ENCODE results near the gene SLC15A4.

Gene SLC15A4

DNA sequence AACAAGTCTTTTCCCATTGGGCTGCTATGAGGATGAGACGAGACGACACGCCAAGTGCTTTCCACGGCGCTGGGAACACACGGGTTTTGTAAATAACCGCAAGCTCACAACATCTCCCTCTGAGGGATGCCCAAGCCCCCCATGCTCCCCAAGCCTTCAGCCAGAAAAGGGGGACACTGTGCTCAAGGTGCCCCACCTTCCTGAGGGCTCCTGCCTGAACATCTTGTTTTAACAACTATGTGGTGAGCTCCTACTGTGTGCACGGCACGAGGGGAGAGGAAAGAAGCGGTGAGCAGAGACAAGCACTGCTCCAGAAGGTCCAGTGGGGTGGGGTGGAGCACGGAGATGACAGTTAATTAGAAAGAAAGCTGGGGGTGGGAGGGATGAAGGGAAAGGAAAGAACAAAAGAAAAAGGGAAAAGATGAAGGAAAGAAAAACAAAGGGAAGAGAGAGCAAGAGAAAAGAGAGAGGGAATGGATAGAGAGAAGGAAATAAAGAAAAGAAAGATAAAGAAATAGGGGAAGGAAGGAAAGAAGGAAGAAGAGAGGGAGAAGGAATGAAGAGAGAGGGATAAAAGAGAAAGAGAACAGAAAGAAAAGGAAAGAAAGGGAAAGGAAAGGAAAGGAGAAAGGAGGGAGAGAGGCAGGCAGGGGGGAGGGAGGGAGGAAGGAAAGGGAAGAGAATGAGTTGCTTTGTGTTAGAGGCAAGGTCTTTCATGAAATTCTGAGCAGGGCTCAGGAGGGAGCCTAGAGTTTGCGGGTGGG, 56.8 kb downstream of the SLC15A4 start:
- no peak for FAIRE-seq
- DNase-seq (ENCODE audit: insufficient read length, low spot score): no peak

DNA sequence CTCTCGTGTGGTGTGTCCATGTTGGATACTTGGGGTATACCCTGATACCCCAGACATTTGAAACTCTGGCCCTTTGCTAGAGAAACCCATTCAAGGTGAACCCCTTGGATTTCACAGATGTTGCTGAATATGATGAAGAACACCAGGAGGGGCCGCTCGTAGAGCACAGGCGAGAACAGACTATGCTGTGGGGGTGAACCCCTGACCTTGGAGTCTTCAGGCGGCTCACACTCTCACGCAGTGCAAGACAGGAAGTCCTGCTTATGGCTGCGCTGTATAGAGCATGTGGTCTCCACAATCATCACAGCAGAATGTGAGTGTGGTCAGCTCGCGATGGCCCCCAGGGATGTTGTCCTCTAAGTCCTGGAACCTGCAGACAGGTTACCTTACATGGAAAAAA, 60.4 kb downstream of the SLC15A4 start:
- no peak for DNase-seq (ENCODE audit: insufficient read length, low spot score)
- FAIRE-seq: no peak

DNA sequence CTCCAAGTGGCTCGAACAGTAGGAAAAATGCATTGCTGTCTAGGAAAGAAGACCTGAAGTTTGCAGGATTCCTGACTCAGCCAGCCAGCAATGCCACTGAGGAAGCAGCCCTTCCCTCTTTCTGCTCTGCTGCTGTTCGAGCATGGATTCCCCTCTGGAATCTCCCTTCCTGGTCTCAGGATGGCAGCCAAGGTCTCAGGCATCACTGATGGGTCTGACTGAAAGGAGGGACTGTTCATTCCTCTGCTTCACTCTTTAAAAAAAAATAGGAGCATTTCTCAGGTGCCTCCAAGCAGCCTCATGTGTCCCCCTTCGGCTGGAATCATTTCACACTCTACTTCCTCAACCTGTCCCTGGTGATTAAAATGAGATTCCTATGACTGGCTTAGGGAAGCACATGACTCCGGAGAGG, 62.4 kb downstream of the SLC15A4 start:
- no peak for FAIRE-seq
- DNase-seq (ENCODE audit: insufficient read length, low spot score): no peak

DNA sequence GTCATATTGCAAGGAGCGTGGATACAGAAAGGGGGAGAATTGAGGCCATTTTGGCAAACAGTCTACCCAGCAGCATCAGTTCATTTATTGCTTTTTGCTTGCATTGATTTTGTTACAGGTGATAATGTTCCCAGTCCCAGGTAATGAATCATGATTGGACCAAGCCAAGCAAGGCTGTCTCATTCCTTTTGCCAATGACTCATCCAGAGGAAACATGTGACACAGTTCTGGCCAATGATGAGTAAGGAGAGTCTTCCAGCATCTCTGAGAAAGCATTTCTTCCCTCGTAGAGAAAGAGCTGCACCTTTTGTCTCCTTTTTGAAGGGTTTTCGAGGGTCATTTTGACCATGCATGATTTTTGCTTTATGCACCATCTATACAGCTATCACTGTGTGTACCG, 68.2 kb downstream of the SLC15A4 start:
- FAIRE-seq (no peak), DNase-seq (ENCODE audit: insufficient read length, low spot score) (no peak)

DNA sequence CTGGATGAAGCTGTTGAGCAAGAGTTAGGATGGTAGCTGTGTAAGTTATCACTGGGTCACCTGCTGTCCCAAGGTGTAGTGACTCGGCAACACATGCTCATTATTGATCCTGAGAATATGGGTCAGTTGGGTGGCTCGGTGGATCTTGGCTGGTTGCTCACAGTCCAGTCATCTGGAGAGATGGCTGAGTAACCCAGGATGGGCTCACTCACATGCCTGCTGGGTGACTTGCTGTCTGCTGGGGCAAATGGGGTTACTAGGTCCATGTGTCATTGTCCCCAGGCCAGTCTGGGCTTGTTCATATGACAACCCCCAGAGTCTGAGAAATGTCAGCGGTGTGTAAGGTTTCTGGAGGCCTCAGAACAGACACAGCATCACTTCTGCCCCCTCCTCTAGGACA, 69.5 kb downstream of the SLC15A4 start:
- FAIRE-seq (no peak), DNase-seq (ENCODE audit: insufficient read length, low spot score) (no peak)

DNA sequence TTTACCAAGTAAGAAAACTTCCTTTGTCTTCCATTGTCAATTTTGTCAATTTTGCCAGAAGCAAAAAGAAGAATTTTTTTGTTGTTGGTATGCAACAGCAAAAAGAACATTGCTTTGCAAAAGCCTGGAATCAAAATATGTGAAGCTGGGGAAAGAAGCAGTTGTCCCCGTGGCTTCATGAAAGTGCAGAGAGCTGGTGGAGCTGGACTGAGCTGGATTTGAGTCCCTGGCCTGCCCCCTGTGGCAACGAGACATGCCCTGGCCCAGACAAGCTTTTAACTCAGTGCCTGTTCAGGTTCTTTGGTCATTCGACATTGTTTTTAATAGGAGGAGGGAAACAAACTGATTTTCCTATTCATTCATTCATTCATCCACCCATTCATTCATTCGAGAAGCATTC, 70.3 kb downstream of the SLC15A4 start:
- DNase-seq (ENCODE audit: insufficient read length, low spot score): no peak
- no peak for FAIRE-seq

DNA sequence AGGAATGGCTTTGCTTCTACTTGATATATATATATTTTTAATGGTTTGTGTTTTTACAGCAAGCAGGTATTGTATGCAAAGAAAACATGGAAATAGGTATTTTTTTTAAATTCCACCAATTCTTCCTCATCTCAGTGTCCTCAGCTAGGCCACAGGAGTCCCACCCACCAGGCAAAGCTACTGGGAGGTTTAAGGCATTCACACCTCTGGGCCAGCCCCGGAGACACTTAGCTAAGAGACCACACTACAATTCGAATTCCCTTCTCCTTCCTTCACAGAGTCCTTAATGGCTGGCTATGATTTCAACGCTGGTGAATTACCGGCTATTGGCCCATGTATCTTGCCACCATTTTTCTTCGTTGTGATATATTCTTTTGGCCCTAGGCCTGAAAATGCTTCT, 71.4 kb downstream of the SLC15A4 start:
- FAIRE-seq (no peak), DNase-seq (ENCODE audit: insufficient read length, low spot score) (no peak)

DNA sequence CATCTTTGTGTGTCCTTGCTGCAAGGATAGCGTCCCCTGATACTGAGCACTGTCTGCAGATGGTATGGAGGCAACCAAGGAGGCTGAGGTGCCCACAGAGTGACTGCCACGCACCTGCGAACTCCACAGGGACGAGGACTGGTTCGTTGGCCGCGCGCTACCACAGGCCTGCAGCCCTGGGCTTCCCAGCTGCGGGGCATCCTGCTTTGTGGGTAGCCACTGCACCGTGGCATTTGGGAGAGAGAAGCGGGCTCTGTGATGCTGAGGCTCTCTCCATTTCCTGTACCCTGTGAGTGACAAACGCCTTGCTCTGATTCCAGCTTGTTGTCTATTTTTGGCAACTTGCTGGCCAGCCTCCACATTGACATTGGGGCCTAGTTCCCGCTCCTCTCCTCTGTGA, 76.3 kb downstream of the SLC15A4 start:
- DNase-seq (ENCODE audit: insufficient read length, low spot score) (no peak), FAIRE-seq (no peak)

DNA sequence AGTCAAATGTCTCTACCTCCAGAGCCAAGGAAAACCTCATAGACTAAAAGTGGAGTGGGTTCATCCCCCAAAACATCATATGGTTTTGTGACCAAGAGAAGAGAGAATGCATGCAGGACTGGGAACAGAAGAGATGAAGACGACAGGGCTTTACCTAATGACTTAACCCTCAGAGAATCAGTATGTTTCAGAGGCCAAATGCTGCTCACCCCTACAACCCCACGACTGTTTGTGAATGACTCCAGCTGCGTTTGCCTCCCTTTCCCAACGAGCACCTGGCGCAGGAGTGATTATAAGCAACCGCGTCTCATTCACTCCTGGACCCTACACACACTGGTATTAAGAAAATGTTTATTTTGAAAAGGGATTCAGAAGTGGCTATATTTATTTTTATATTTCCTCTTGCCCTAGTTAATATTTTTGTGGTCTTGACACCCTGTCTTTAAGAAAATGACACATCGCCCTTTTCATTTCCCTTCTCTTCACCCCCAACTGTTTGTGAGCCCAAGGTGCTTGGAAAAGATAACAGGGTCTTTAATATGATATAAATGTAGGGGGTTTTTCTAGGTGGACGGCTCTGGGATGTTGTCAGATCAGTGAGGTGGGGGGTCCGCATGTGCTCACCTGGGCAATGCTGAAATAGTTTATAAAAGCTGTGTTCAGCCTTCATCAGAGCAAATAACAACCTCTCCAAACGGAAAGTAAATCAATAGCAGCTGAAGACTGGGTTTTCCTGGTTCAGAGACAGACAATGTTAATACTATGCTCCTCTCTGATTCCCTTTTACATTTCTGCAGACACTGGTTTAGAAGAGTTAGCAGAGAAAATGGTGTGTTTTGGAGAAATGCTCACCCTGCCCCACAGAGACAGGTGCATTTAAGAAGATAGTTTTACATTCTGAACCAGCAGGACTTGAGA, 77.7 kb downstream of the SLC15A4 start:
- DNase-seq (ENCODE audit: insufficient read length, low spot score): no peak
- no peak for FAIRE-seq

DNA sequence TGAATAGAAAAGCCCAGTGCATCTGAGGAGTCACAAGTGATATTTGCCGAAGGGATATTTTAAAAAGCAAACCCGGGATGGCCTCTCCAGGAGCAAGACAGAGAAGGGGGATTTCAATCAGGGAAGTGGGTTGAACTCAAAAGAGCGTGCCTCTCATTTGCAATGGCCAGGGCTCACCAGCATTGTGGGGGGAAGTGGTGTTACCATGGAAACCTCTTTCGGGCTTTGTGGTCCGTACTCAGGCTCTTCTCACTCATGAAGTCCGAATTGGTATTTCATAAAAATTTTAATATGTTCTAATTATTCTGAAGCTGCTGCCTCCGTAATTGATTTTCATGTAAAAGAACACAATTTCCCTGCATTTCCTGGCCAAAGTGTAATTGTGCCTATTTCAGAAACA, 79.8 kb downstream of the SLC15A4 start:
- DNase-seq (ENCODE audit: insufficient read length, low spot score): no peak
- FAIRE-seq: no peak
